WTC11 (cell line): Measurements from ENCODE around the gene C1orf159. TPM values are rescaled to one million over a fixed set of nuclear protein-coding genes. Genes with fewer than 3 reads are reported as not detected.
A peak's percentile ranks its signal among the peaks of the same experiment; 100 is the strongest.

Experiments
- ATAC-seq: fragments of 200-7000 bp; cut with Tn5 transposase; 2 replicates; pipeline ENCODE4 v1.10.0; 2021; ENCODE audit warnings: mild to moderate bottlenecking, moderate library complexity
- CTCF ChIA-PET: fragments of 300-600 bp; sonication (Branson Sonifier 250); formaldehyde crosslinking; loops from one replicate; lab custom pipeline; 2021; ENCODE audit warnings: antibody characterized with exemption; lab: Charles Lee
- POLR2A ChIA-PET: fragments of 350-600 bp; sonication (Branson Sonifier 250); formaldehyde crosslinking; loops from one replicate; lab custom pipeline; 2021; ENCODE audit warnings: antibody characterized with exemption; lab: Charles Lee
- DNase-seq: peaks from one replicate; pipeline ENCODE4 v3.0.0; 2021; ENCODE audit warnings: low spot score
- H3K27ac Mint-ChIP-seq: 2 replicates; pipeline ENCODE4 v1.8.0; 2021; ENCODE audit warnings: mixed read lengths
- H3K27me3 Mint-ChIP-seq: 2 replicates; pipeline ENCODE4 v1.8.0; 2021; ENCODE audit warnings: low read depth, mild to moderate bottlenecking, moderate library complexity, mixed read lengths
- H3K36me3 Mint-ChIP-seq: 2 replicates; pipeline ENCODE4 v1.8.0; 2021; ENCODE audit warnings: mixed read lengths
- H3K4me1 Mint-ChIP-seq: 2 replicates; pipeline ENCODE4 v1.8.0; 2022; ENCODE audit warnings: mixed read lengths
- H3K4me3 Mint-ChIP-seq: 2 replicates; pipeline ENCODE4 v1.8.0; 2021; ENCODE audit warnings: mild to moderate bottlenecking, moderate library complexity, mixed read lengths
- H3K9me3 Mint-ChIP-seq: 2 replicates; pipeline ENCODE4 v1.8.0; 2021; ENCODE audit warnings: mixed read lengths
- ATF3 ChIP-seq: sonication (generic); formaldehyde crosslinking; conservative IDR thresholded peaks from 2 replicates; pipeline ENCODE4 v1.8.1; 2022; ENCODE audit warnings: mild to moderate bottlenecking, missing genetic modification reagents
- GABPB1 ChIP-seq: sonication (generic); formaldehyde crosslinking; IDR thresholded peaks from 2 replicates; pipeline ENCODE4 v1.8.1; 2023; ENCODE audit warnings: mild to moderate bottlenecking, missing genetic modification reagents
- GRHL2 ChIP-seq: fragments of 250-450 bp; sonication (Bioruptor Pico); IDR thresholded peaks from 2 replicates; pipeline ENCODE4 v1.8.0; 2022; ENCODE audit warnings: mild to moderate bottlenecking, moderate library complexity; ENCODE audit not compliant: insufficient replicate concordance, severe bottlenecking
- GTF2I ChIP-seq: fragments of 250-450 bp; sonication (Bioruptor Pico); conservative IDR thresholded peaks from 2 replicates; pipeline ENCODE4 v1.4.0; 2021; ENCODE audit warnings: mild to moderate bottlenecking
- JUN ChIP-seq: sonication (generic); formaldehyde crosslinking; IDR thresholded peaks from 2 replicates; pipeline ENCODE4 v1.8.0; 2023; ENCODE audit warnings: mild to moderate bottlenecking, missing genetic modification reagents
- MYBL2 ChIP-seq: sonication (generic); formaldehyde crosslinking; IDR thresholded peaks from 2 replicates; pipeline ENCODE4 v1.8.1; 2023; ENCODE audit warnings: mild to moderate bottlenecking, moderate library complexity, missing genetic modification reagents
- NFATC4 ChIP-seq: fragments of 250-450 bp; sonication (Bioruptor Pico); IDR thresholded peaks from 2 replicates; pipeline ENCODE4 v1.9.0; 2021; ENCODE audit warnings: mild to moderate bottlenecking
- NFE2L1 ChIP-seq: sonication (generic); formaldehyde crosslinking; IDR thresholded peaks from 2 replicates; pipeline ENCODE4 v1.8.1; 2023; ENCODE audit warnings: missing genetic modification reagents
- NFYB ChIP-seq: sonication (generic); formaldehyde crosslinking; conservative IDR thresholded peaks from 2 replicates; pipeline ENCODE4 v1.8.0; 2022; ENCODE audit warnings: low read depth, missing genetic modification reagents
- NR3C1 ChIP-seq: sonication (generic); formaldehyde crosslinking; conservative IDR thresholded peaks from 2 replicates; pipeline ENCODE4 v1.8.1; 2023; ENCODE audit warnings: low read depth, mild to moderate bottlenecking, missing genetic modification reagents
- ZNF232 ChIP-seq: sonication (generic); formaldehyde crosslinking; IDR thresholded peaks from 2 replicates; pipeline ENCODE4 v1.8.0; 2022; ENCODE audit warnings: mild to moderate bottlenecking, missing genetic modification reagents
- ZNF263 ChIP-seq: sonication (generic); formaldehyde crosslinking; IDR thresholded peaks from 2 replicates; pipeline ENCODE4 v1.8.1; 2022; ENCODE audit warnings: low read depth, mild to moderate bottlenecking, moderate library complexity, missing genetic modification reagents
- total RNA-seq: library from RNA; stranded (reverse); gene quantifications from 3 replicates; pipeline ENCODE4 v1.2.3, GENCODE V29; 2021
- TF ChIP-seq, protein P1 (sequence below): fragments of 250-450 bp; sonication (Bioruptor Pico); IDR thresholded peaks from 2 replicates; pipeline ENCODE4 v1.8.0; 2021; ENCODE audit warnings: mild to moderate bottlenecking
- TF ChIP-seq, protein P2 (sequence below): sonication (generic); formaldehyde crosslinking; IDR thresholded peaks from 2 replicates; pipeline ENCODE4 v1.8.1; 2022; ENCODE audit warnings: low read depth, mild to moderate bottlenecking, moderate library complexity, missing genetic modification reagents, borderline replicate concordance
- TF ChIP-seq, protein P3 (sequence below): sonication (generic); formaldehyde crosslinking; IDR thresholded peaks from 2 replicates; pipeline ENCODE4 v1.8.1; 2022; ENCODE audit warnings: mild to moderate bottlenecking, moderate library complexity, missing genetic modification reagents
- TF ChIP-seq, protein P4 (sequence below): fragments of 250-450 bp; sonication (Bioruptor Pico); IDR thresholded peaks from 2 replicates; pipeline ENCODE4 v1.9.0; 2021; ENCODE audit warnings: moderate library complexity, mild to moderate bottlenecking, inconsistent platforms, borderline replicate concordance

C1orf159 gene
- total RNA-seq, 1 experiment from 2014 or later, result 17.8 TPM

DNA sequence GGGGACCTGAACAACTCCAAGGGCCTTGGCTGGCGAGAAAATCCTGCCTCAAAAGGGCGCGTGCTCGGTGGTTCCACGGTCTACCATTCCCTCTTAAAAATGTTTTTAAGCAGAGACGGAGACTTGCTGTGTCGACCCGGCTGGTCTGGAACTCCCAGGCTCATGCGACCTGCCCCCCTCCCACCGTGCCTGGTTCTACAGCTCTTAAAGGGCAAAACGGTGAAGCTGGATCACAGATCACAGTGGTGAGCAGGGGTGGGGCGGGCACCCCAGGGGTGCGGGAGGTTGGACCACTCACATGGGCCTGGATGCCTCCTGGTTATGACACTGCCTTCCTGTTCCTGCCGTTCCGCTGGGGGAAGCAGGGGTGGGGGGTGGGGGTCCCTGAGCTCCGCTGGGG, 4.2 kb upstream of the C1orf159 start:
- peaks cover under 1% of the 10 kb centered on the region; the same call in 1 of the 2 replicates for H3K4me1 Mint-ChIP-seq
- ATAC-seq, result no peak
- H3K27me3 Mint-ChIP-seq, result peaks cover 29% of the 10 kb centered on the region
- peak; percentile 10 for DNase-seq
- H3K27ac Mint-ChIP-seq, result no peak overlapping the region
- no peaks in the 10 kb centered on the region for H3K36me3 Mint-ChIP-seq
- no peak for TF ChIP-seq ZNF263 (CRISPR knock-in tag)
- no peak for TF ChIP-seq ZNF232 (CRISPR knock-in tag)
- no peak for TF ChIP-seq JUN (CRISPR knock-in tag)
- TF ChIP-seq NFATC4 (CRISPR knock-in tag), result no peak
- TF ChIP-seq, protein P1, sequence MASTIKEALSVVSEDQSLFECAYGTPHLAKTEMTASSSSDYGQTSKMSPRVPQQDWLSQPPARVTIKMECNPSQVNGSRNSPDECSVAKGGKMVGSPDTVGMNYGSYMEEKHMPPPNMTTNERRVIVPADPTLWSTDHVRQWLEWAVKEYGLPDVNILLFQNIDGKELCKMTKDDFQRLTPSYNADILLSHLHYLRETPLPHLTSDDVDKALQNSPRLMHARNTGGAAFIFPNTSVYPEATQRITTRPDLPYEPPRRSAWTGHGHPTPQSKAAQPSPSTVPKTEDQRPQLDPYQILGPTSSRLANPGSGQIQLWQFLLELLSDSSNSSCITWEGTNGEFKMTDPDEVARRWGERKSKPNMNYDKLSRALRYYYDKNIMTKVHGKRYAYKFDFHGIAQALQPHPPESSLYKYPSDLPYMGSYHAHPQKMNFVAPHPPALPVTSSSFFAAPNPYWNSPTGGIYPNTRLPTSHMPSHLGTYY, result no peak
- TF ChIP-seq, all 79 proteins: peak for 0
- H3K9me3 Mint-ChIP-seq, result peaks cover 9% of the 10 kb centered on the region
- ChIA-PET POLR2A (no interaction called here), CTCF (interaction anchor here (2.7 kb wide), 1 partner anchor 117 kb away, joined by 9 read pairs; no protein-coding TSS in a partner anchor)
- no peak overlapping the region for H3K4me3 Mint-ChIP-seq

GRCh38 chr1:1119272-1119890, 3.5 kb upstream of the C1orf159 start:
- peak overlapping the region; percentile 62; the same call in 1 of the 2 replicates for H3K27ac Mint-ChIP-seq
- TF ChIP-seq ATF3 (CRISPR knock-in tag), result no peak
- TF ChIP-seq, all 79 proteins: peak for 0
- H3K4me1 Mint-ChIP-seq, result peaks cover 8% of the 10 kb centered on the region
- H3K9me3 Mint-ChIP-seq, result peaks cover 9% of the 10 kb centered on the region
- ATAC-seq (no peak), DNase-seq (no peak)
- no peak overlapping the region for H3K4me3 Mint-ChIP-seq
- H3K36me3 Mint-ChIP-seq, result no peaks in the 10 kb centered on the region
- H3K27me3 Mint-ChIP-seq, result peaks cover 29% of the 10 kb centered on the region
- ChIA-PET CTCF (interaction anchor here (1.0 kb wide), 1 partner anchor 87 kb away, joined by 3 read pairs; no protein-coding TSS in a partner anchor), POLR2A (no interaction called here)

- Mint-ChIP-seq H3K36me3 (no peaks in the 10 kb centered on the region), H3K27me3 (peaks cover 29% of the 10 kb centered on the region), H3K4me3 (no peak overlapping the region), H3K9me3 (peaks cover 6% of the 10 kb centered on the region)
- CTCF ChIA-PET, result interaction anchor here (1.0 to 3.3 kb wide), 2 partner anchors 87 to 173 kb away, joined by 3 to 9 read pairs; no protein-coding TSS in a partner anchor
- ATAC-seq, result no peak
- POLR2A ChIA-PET, result no interaction called here
- TF ChIP-seq NFE2L1 (CRISPR knock-in tag) (no peak), NR3C1 (CRISPR knock-in tag) (no peak), GRHL2 (no peak), NFYB (CRISPR knock-in tag) (no peak), GABPB1 (no peak), MYBL2 (CRISPR knock-in tag) (no peak), GTF2I (CRISPR knock-in tag) (no peak)
- TF ChIP-seq, protein P2, sequence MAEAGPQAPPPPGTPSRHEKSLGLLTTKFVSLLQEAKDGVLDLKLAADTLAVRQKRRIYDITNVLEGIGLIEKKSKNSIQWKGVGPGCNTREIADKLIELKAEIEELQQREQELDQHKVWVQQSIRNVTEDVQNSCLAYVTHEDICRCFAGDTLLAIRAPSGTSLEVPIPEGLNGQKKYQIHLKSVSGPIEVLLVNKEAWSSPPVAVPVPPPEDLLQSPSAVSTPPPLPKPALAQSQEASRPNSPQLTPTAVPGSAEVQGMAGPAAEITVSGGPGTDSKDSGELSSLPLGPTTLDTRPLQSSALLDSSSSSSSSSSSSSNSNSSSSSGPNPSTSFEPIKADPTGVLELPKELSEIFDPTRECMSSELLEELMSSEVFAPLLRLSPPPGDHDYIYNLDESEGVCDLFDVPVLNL (CRISPR knock-in tag), result no peak
- TF ChIP-seq, protein P3, sequence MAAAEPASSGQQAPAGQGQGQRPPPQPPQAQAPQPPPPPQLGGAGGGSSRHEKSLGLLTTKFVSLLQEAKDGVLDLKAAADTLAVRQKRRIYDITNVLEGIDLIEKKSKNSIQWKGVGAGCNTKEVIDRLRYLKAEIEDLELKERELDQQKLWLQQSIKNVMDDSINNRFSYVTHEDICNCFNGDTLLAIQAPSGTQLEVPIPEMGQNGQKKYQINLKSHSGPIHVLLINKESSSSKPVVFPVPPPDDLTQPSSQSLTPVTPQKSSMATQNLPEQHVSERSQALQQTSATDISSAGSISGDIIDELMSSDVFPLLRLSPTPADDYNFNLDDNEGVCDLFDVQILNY (CRISPR knock-in tag), result no peak
- TF ChIP-seq, protein P4, sequence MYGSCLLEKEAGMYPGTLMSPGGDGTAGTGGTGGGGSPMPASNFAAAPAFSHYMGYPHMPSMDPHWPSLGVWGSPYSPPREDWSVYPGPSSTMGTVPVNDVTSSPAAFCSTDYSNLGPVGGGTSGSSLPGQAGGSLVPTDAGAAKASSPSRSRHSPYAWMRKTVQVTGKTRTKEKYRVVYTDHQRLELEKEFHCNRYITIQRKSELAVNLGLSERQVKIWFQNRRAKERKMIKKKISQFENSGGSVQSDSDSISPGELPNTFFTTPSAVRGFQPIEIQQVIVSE (CRISPR knock-in tag), result no peak
- TF ChIP-seq, all 79 proteins: peak for 0
- H3K4me1 Mint-ChIP-seq, result peaks cover 8% of the 10 kb centered on the region
- no peak for DNase-seq
- peak overlapping the region; percentile 62; the same call in 1 of the 2 replicates for H3K27ac Mint-ChIP-seq
Observed at GRCh38 chr1:1118876-1119220, 3.0 kb upstream of the C1orf159 start.
